ENCODE results near the gene STON1. TPM values are rescaled to one million over a fixed set of nuclear protein-coding genes. Genes with fewer than 3 reads are reported as not detected.

STON1 gene
- total and polyA plus RNA-seq, 2 of the 4 experiments (the other 2 are of a cell fraction): 4.0 to 5.7 TPM

GRCh38 chr2:48483916-48484315 is 46.0 kb upstream of the STON1 start:
- Histone ChIP-seq H2BK20ac (ENCODE audit: low read depth, low read length) (no peak overlapping the region), H3K36me3 (ENCODE audit: control insufficient read depth, insufficient read depth, low read length) (peaks cover 5% of the 10 kb centered on the region), H3K9ac (ENCODE audit: low read depth, low read length) (no peak overlapping the region), H3K4me3 (ENCODE audit: insufficient read depth, low read depth, low read length) (no peak overlapping the region), H3K4me2 (ENCODE audit: low read depth, low read length) (no peak overlapping the region; the same call in 1 of the 2 replicates), H3K9me1 (ENCODE audit: insufficient read depth, low read length) (no peaks in the 10 kb centered on the region), H3K27ac (ENCODE audit: insufficient read depth, low read length) (no peak overlapping the region), H3K27me3 (ENCODE audit: control insufficient read depth, insufficient read depth, low read length) (no peaks in the 10 kb centered on the region), H2AFZ (replicated peaks; ENCODE audit: low read length, poor library complexity) (no peak overlapping the region), H4K91ac (ENCODE audit: insufficient read depth, low read depth, low read length) (no peak overlapping the region), H2AK5ac (ENCODE audit: low read depth, low read length) (no peak overlapping the region), H3K9me3 (ENCODE audit: control insufficient read depth, insufficient read depth, low read length) (no peaks in the 10 kb centered on the region), H3K14ac (replicated peaks; ENCODE audit: low read depth, low read length) (no peak overlapping the region), H3K4ac (ENCODE audit: low read depth, low read length) (no peak overlapping the region), H2BK15ac (ENCODE audit: low read depth, low read length) (no peak overlapping the region), H4K5ac (ENCODE audit: low read depth, low read length) (no peak overlapping the region), H3K4me1 (ENCODE audit: control insufficient read depth, insufficient read depth, low read length) (peaks cover 9% of the 10 kb centered on the region), H3K79me1 (ENCODE audit: low read depth in 1 of 2, low read length in 2 of 2) (no peaks in the 10 kb centered on the region), H3K56ac (ENCODE audit: extremely low read depth, insufficient read depth, low read length) (no peak overlapping the region), H4K20me1 (ENCODE audit: insufficient read depth, low read length) (no peaks in the 10 kb centered on the region), H2BK5ac (ENCODE audit: low read depth, low read length, poor library complexity, severe bottlenecking) (no peak overlapping the region), H3K23ac (ENCODE audit: low read depth, low read length) (no peak overlapping the region), H3K18ac (ENCODE audit: low read depth, low read length) (no peak overlapping the region), H4K8ac (ENCODE audit: low read depth in 2 of 2, low read length in 2 of 2) (no peak overlapping the region; a peak in 1 of 4 replicates), H2AK9ac (replicated peaks; ENCODE audit: low read depth, low read length, poor library complexity) (no peak overlapping the region), H2BK120ac (ENCODE audit: low read depth, low read length) (no peak overlapping the region)
- in situ Hi-C loops (cut with MboI; ENCODE audit: low sequenced_read_pairs) (no loop called here), intact Hi-C loops (cut with micrococcal nuclease) (loop anchor here (5.0 kb wide), 1 partner anchor 83 kb away; no protein-coding TSS in a partner anchor), dilution Hi-C loops (cut with HindIII; ENCODE audit: low sequenced_read_pairs, unreplicated experiment) (no loop called here)
- BruUV-seq (replicated peaks): no TSS peak
- ChIA-PET CTCF (no interaction called here), POLR2A (ENCODE audit: unreplicated experiment) (no interaction called here)
- ATAC-seq (ENCODE audit: low read depth) (peak; percentile 74), DNase-seq (peak; percentile 91)
- WGBS, 2 experiments (ENCODE audit: extremely low coverage in 2 of 2, insufficient read length in 1 of 2): 35% methylated on average over 2 of the region's 6 CpGs; no CpG with 5 or more reads in 1 of the 2 experiments
- 0 out of 2 replicates have a peak, but pooled peaks have one; percentile 12 for TF ChIP-seq FOS (IDR thresholded peaks at IDR 0.05; ENCODE audit: low read depth, low read length)
- TF ChIP-seq MAZ (IDR thresholded peaks at IDR 0.05; ENCODE audit: borderline replicate concordance, low read depth, low read length): no peak; the same call in 1 of the 2 replicates
- no peak for TF ChIP-seq CHD1 (IDR thresholded peaks at IDR 0.05; ENCODE audit: low read depth, low read length)
